Measurements from ENCODE around the gene NAA20.

DNA sequence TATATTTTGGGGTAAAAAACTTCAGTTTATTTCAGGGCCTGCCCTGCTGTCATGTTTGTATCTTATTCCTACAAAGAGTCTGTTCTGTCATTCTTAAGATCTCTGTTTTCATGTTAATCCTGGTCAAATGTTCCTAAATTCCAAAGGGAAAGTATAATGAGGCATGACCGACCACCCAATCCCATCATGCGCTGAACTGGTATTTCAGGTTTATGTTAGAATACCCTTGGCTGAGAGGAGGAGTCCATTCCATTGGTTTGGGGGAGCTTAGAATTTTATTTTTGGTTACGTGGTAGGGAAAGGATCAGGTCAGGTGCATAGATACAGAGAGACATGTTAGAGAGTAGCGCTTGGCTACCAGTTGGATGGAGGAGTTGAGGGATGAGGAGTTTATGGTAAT, 60.9 kb downstream of the NAA20 start:
- TF ChIP-seq CHD1 (IDR thresholded peaks at IDR 0.05; ENCODE audit: low read depth, low read length) (no peak), MAFK (IDR thresholded peaks at IDR 0.05; ENCODE audit: low read depth, low read length) (no peak), POLR2A (IDR thresholded peaks at IDR 0.05; ENCODE audit: low read depth, low read length) (no peak), CTCF (conservative IDR thresholded peaks at IDR 0.05; ENCODE audit: low read depth, low read length) (no peak), MXI1 (IDR thresholded peaks at IDR 0.05; ENCODE audit: borderline replicate concordance, low read depth, low read length) (no peak), FOS (IDR thresholded peaks at IDR 0.05; ENCODE audit: low read depth, low read length) (no peak)
- TF ChIP-seq, protein P1, sequence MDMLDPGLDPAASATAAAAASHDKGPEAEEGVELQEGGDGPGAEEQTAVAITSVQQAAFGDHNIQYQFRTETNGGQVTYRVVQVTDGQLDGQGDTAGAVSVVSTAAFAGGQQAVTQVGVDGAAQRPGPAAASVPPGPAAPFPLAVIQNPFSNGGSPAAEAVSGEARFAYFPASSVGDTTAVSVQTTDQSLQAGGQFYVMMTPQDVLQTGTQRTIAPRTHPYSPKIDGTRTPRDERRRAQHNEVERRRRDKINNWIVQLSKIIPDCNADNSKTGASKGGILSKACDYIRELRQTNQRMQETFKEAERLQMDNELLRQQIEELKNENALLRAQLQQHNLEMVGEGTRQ (IDR thresholded peaks at IDR 0.05; ENCODE audit: low read depth, low read length) = no peak
